HepG2 (cell line): Measurements from ENCODE around the gene ZNF771.

Source experiments
- CTCF ChIP-seq: sonication (generic); formaldehyde crosslinking; IDR thresholded peaks from 2 replicates; pipeline ENCODE4 v1.5.0; 2020; ENCODE audit warnings: mild to moderate bottlenecking, missing genetic modification reagents, moderate library complexity
- E2F5 ChIP-seq: sonication (generic); formaldehyde crosslinking; conservative IDR thresholded peaks from 2 replicates; pipeline ENCODE4 v1.4.0; 2020; ENCODE audit warnings: missing genetic modification reagents
- IRX3 ChIP-seq: sonication (generic); formaldehyde crosslinking; IDR thresholded peaks from 2 replicates; pipeline ENCODE4 v1.8.1; 2023; ENCODE audit warnings: mild to moderate bottlenecking, low read depth, missing genetic modification reagents, borderline replicate concordance
- MAZ ChIP-seq, 2 experiments: sonication (generic) in 1 of 2; formaldehyde crosslinking in 1 of 2; IDR thresholded peaks; 2 replicates each; pipeline versions ENCODE4 v1.5.0 to v1.6.1; 2012 to 2020; ENCODE audit warnings: low read depth in 2 of 2, mild to moderate bottlenecking in 2 of 2, borderline replicate concordance in 1 of 2, improper control_type of control experiment in 1 of 2, low read length in 1 of 2, missing genetic modification reagents in 1 of 2, moderate library complexity in 1 of 2
- MXI1 ChIP-seq: IDR thresholded peaks from 3 replicates; pipeline ENCODE4 v1.6.1; 2012; ENCODE audit warnings: low read depth, low read length, inconsistent platforms, borderline replicate concordance
- REST ChIP-seq, 2 experiments: IDR thresholded peaks; 2 replicates each; pipeline ENCODE4 v1.6.1; 2011 to 2012; ENCODE audit warnings: low read length in 2 of 2, borderline replicate concordance in 1 of 2, low read depth in 1 of 2, mild to moderate bottlenecking in 1 of 2, moderate library complexity in 1 of 2
- RXRB ChIP-seq: IDR thresholded peaks from 2 replicates; pipeline ENCODE4 v1.6.1; 2016; ENCODE audit warnings: borderline replicate concordance, missing genetic modification reagents, missing compliant biosample characterization
- SUZ12 ChIP-seq: fragments of 150-350 bp; IDR thresholded peaks from 2 replicates; pipeline ENCODE4 v1.6.1; 2014; ENCODE audit warnings: low read depth, low read length
- ZNF280B ChIP-seq: sonication (generic); formaldehyde crosslinking; IDR thresholded peaks from 2 replicates; pipeline ENCODE4 v1.5.0; 2020; ENCODE audit warnings: missing genetic modification reagents, mild to moderate bottlenecking, borderline replicate concordance
- ZNF460 ChIP-seq: sonication (generic); formaldehyde crosslinking; IDR thresholded peaks from 2 replicates; pipeline ENCODE4 v1.5.1; 2020; ENCODE audit warnings: missing genetic modification reagents, mild to moderate bottlenecking, borderline replicate concordance
- ZUFSP ChIP-seq: sonication (generic); formaldehyde crosslinking; IDR thresholded peaks from 2 replicates; pipeline ENCODE4 v1.9.0; 2021; ENCODE audit warnings: missing genetic modification reagents, mild to moderate bottlenecking, borderline replicate concordance

- no peak for TF ChIP-seq ZUFSP (CRISPR knock-in tag)
- TF ChIP-seq ZNF280B = no peak
- no peak for TF ChIP-seq MXI1
- TF ChIP-seq ZNF460 (CRISPR knock-in tag) = no peak; the same call in 1 of the 2 replicates
- TF ChIP-seq REST (IDR thresholded peaks at IDR 0.05; ENCODE audit: borderline replicate concordance in 1 of 2, low read depth in 1 of 2, low read length in 2 of 2) = no peak
- TF ChIP-seq E2F5 (CRISPR knock-in tag) = no peak
- TF ChIP-seq CTCF = no peak
- TF ChIP-seq SUZ12 = no peak
- TF ChIP-seq IRX3 (CRISPR knock-in tag) = no peak
- no peak for TF ChIP-seq MAZ (IDR thresholded peaks at IDR 0.05; ENCODE audit: borderline replicate concordance, low read depth, low read length)
- no peak for TF ChIP-seq MAZ (CRISPR knock-in tag; IDR thresholded peaks at IDR 0.05; ENCODE audit: low read depth)
- no peak for TF ChIP-seq RXRB (CRISPR knock-in tag)
These were observed 27.2 kb upstream of the ZNF771 start for GRCh38 chr16:30380072-30380802.
